ENCODE results near the gene MIGA1. TPM values are rescaled to one million over a fixed set of nuclear protein-coding genes. Genes with fewer than 3 reads are reported as not detected.
"Not testable (repeated sequence)": the region's sequence is repeated elsewhere in the genome, so short reads cannot be mapped to it uniquely, and the experiment has no call there.

The MIGA1 gene
- total and polyA plus RNA-seq, 2 of the 13 experiments (the other 11 are each of a cell fraction or from before 2014, with no cell fraction given): 3.8 to 6.6 TPM

- WGBS (ENCODE audit: low lambda C conversion rate): 100% methylated on average over 1 of the region's 1 CpG
- H3K9me3 ChIP-seq (ENCODE audit: low read length): no peaks in the 10 kb centered on the region
- DNase-seq (ENCODE audit: low spot score) (no peak), FAIRE-seq (no peak), ATAC-seq (no peak)
- no peak overlapping the region for H3K4me3 ChIP-seq (replicated peaks in 1 of 3; ENCODE audit: insufficient read depth in 1 of 3, low read depth in 2 of 3, low read length in 3 of 3)
- H3K27me3 ChIP-seq (ENCODE audit: control insufficient read depth in 1 of 2, insufficient read depth in 2 of 2, low read length in 2 of 2): no peaks in the 10 kb centered on the region
- no peak overlapping the region for H2AFZ ChIP-seq (ENCODE audit: low read length)
- no peak overlapping the region for H3K9ac ChIP-seq (ENCODE audit: insufficient read depth, low read depth, low read length)
- no peaks in the 10 kb centered on the region for H3K4me1 ChIP-seq (ENCODE audit: insufficient read depth, low read length)
- intact Hi-C loops (cut with micrococcal nuclease; ENCODE audit: unreplicated experiment) (loop anchor here (1.0 to 5.0 kb wide), 2 partner anchors 63 to 290 kb away; partner anchors contain the start of gene NEXN), in situ Hi-C loops (cut with HindIII; ENCODE audit: extremely low pct_ligation_motif_present, low pct_unique_long_range_greater_than_20kb) (no loop called here)
- H3K36me3 ChIP-seq (replicated peaks in 1 of 2; ENCODE audit: control insufficient read depth in 1 of 2, insufficient read depth in 2 of 2, low read length in 2 of 2): peaks cover 0 to 2% of the 10 kb centered on the region in 2 experiments; a peak in 1 of 5 replicates
- no peaks in the 10 kb centered on the region for H3K79me2 ChIP-seq (ENCODE audit: insufficient read depth, low read length)
- no peak overlapping the region for H3K27ac ChIP-seq (ENCODE audit: extremely low read length, insufficient read depth, low read length)
- ChIA-PET POLR2A (no interaction called here), CTCF (ENCODE audit: low intra/inter-chr PET ratio, low total read pairs) (interaction anchor here (0.7 to 0.8 kb wide), 2 partner anchors 75 to 290 kb away, joined by 3 read pairs; no protein-coding TSS in a partner anchor)
- H3K4me2 ChIP-seq (ENCODE audit: low read depth, low read length): no peak overlapping the region
- TF ChIP-seq ZNF546 (CRISPR knock-in tag; conservative IDR thresholded peaks at IDR 0.05) (no peak), ZNF644 (CRISPR knock-in tag; IDR thresholded peaks at IDR 0.05; ENCODE audit: low read depth) (no peak), ZNF605 (CRISPR knock-in tag; IDR thresholded peaks at IDR 0.05) (no peak)
- no TSS peak for BruUV-seq (replicated peaks)
- H4K20me1 ChIP-seq (ENCODE audit: insufficient read depth, low read length): no peaks in the 10 kb centered on the region
Measured at GRCh38 chr1:77824694-77825093, 45.2 kb downstream of the MIGA1 start.

GRCh38 chr1:77825131-77825709, 45.8 kb downstream of the MIGA1 start:
- Histone ChIP-seq H3K9me3 (ENCODE audit: low read length) (no peaks in the 10 kb centered on the region), H3K27me3 (ENCODE audit: control insufficient read depth in 1 of 2, insufficient read depth in 2 of 2, low read length in 2 of 2) (no peaks in the 10 kb centered on the region), H3K4me2 (ENCODE audit: low read depth, low read length) (no peak overlapping the region), H3K4me3 (replicated peaks in 1 of 3; ENCODE audit: insufficient read depth in 1 of 3, low read depth in 2 of 3, low read length in 3 of 3) (no peak overlapping the region), H3K4me1 (ENCODE audit: insufficient read depth, low read length) (no peaks in the 10 kb centered on the region), H4K20me1 (ENCODE audit: insufficient read depth, low read length) (no peaks in the 10 kb centered on the region), H2AFZ (ENCODE audit: low read length) (no peak overlapping the region), H3K36me3 (replicated peaks in 1 of 2; ENCODE audit: control insufficient read depth in 1 of 2, insufficient read depth in 2 of 2, low read length in 2 of 2) (peaks cover 0 to 2% of the 10 kb centered on the region in 2 experiments; a peak in 1 of 5 replicates), H3K27ac (ENCODE audit: extremely low read length, insufficient read depth, low read length) (no peak overlapping the region), H3K9ac (ENCODE audit: insufficient read depth, low read depth, low read length) (no peak overlapping the region), H3K79me2 (ENCODE audit: insufficient read depth, low read length) (no peaks in the 10 kb centered on the region)
- in situ Hi-C loops (cut with HindIII; ENCODE audit: extremely low pct_ligation_motif_present, low pct_unique_long_range_greater_than_20kb): no loop called here
- ChIA-PET POLR2A (no interaction called here), CTCF (ENCODE audit: low intra/inter-chr PET ratio, low total read pairs) (interaction anchor here (0.7 to 0.8 kb wide), 2 partner anchors 75 to 289 kb away, joined by 3 read pairs; no protein-coding TSS in a partner anchor)
- DNase-seq (ENCODE audit: low spot score) (peak; percentile 44), FAIRE-seq (peak; percentile 48), ATAC-seq (peak; percentile 76)
- WGBS (ENCODE audit: low lambda C conversion rate): 71% methylated on average over 10 of the region's 10 CpGs
- BruUV-seq (replicated peaks): no TSS peak
- intact Hi-C loops (cut with micrococcal nuclease; ENCODE audit: unreplicated experiment): loop anchor here (1.0 to 5.0 kb wide), 2 partner anchors 62 to 289 kb away; partner anchors contain the start of gene NEXN
- TF ChIP-seq CTCF (CRISPR knock-in tag; IDR thresholded peaks at IDR 0.05) (peak; percentile 47), CEBPB (IDR thresholded peaks at IDR 0.05; ENCODE audit: borderline replicate concordance, low read depth, low read length) (peak; percentile 51), STAG1 (CRISPR knock-in tag; IDR thresholded peaks at IDR 0.05) (peak; percentile 48; the same call in 1 of the 2 replicates), ARNTL (CRISPR knock-in tag; IDR thresholded peaks at IDR 0.05) (no peak), RELA (CRISPR knock-in tag; IDR thresholded peaks at IDR 0.05) (no peak), SMC3 (IDR thresholded peaks at IDR 0.05; ENCODE audit: low read length) (peak; percentile 32)

- H2AFZ ChIP-seq (ENCODE audit: low read length); CTCF ChIA-PET (ENCODE audit: low intra/inter-chr PET ratio, low total read pairs); H3K9ac ChIP-seq (ENCODE audit: insufficient read depth, low read depth, low read length); BruUV-seq (replicated peaks); H3K4me1 ChIP-seq (ENCODE audit: insufficient read depth, low read length); H3K4me3 ChIP-seq (replicated peaks in 1 of 3; ENCODE audit: insufficient read depth in 1 of 3, low read depth in 2 of 3, low read length in 3 of 3); H3K9me3 ChIP-seq (ENCODE audit: low read length); in situ Hi-C loops (cut with HindIII; ENCODE audit: extremely low pct_ligation_motif_present, low pct_unique_long_range_greater_than_20kb); H3K79me2 ChIP-seq (ENCODE audit: insufficient read depth, low read length); POLR2A ChIA-PET; H3K27ac ChIP-seq (ENCODE audit: extremely low read length, insufficient read depth, low read length); ATAC-seq; H3K4me2 ChIP-seq (ENCODE audit: low read depth, low read length); H3K27me3 ChIP-seq (ENCODE audit: control insufficient read depth in 1 of 2, insufficient read depth in 2 of 2, low read length in 2 of 2); DNase-seq (ENCODE audit: low spot score); H4K20me1 ChIP-seq (ENCODE audit: insufficient read depth, low read length); FAIRE-seq; H3K36me3 ChIP-seq (replicated peaks in 1 of 2; ENCODE audit: control insufficient read depth in 1 of 2, insufficient read depth in 2 of 2, low read length in 2 of 2): not testable (repeated sequence)
- WGBS (ENCODE audit: low lambda C conversion rate): 97% methylated on average over 8 of the region's 8 CpGs
- intact Hi-C loops (cut with micrococcal nuclease; ENCODE audit: unreplicated experiment): loop anchor here (5.0 kb wide), 1 partner anchor 60 kb away; the partner anchor contains the start of gene NEXN
Measured at GRCh38 chr1:77826851-77827250, 47.4 kb downstream of the MIGA1 start.

Data from HepG2 (cell line).